ENCODE results near the gene MDC1. TPM values are rescaled to one million over a fixed set of nuclear protein-coding genes. Genes with fewer than 3 reads are reported as not detected.
A peak's percentile ranks its signal among the peaks of the same experiment; 100 is the strongest.
"Not testable (repeated sequence)": the region's sequence is repeated elsewhere in the genome, so short reads cannot be mapped to it uniquely, and the experiment has no call there.

The MDC1 gene
- total RNA-seq, 1 experiment from 2014 or later = 53.4 TPM

GRCh38 chr6:30670760-30671527 is 46.1 kb downstream of the MDC1 start:
- intact Hi-C loops (cut with micrococcal nuclease; ENCODE audit: unreplicated experiment) = loop anchor here (10.0 kb wide), 1 partner anchor 186 kb away; the partner anchor contains the start of gene HLA-E
- no peak overlapping the region for H3K4me3 ChIP-seq (ENCODE audit: low read depth, low read length, poor library complexity, severe bottlenecking)
- ChIA-PET CTCF (no interaction called here), POLR2A (ENCODE audit: low non-redundant PET) (no interaction called here)
- TSS peak; percentile 15 for BruUV-seq (replicated peaks)
- no peak overlapping the region for H3K27ac ChIP-seq (ENCODE audit: low read depth, low read length, poor library complexity, severe bottlenecking)
- TF ChIP-seq CTCF (conservative IDR thresholded peaks at IDR 0.05; ENCODE audit: low read depth, low read length) (peak; percentile 33), EZH2 (IDR thresholded peaks at IDR 0.05; ENCODE audit: borderline replicate concordance, low read depth, low read length, poor library complexity, severe bottlenecking) (no peak)
- no peaks in the 10 kb centered on the region for H3K9me3 ChIP-seq (ENCODE audit: low read depth, low read length, poor library complexity, severe bottlenecking)
- H3K27me3 ChIP-seq (replicated peaks; ENCODE audit: insufficient read depth, low read depth, low read length, poor library complexity) = no peaks in the 10 kb centered on the region
- H3K4me1 ChIP-seq (ENCODE audit: insufficient read depth, low read length, poor library complexity, severe bottlenecking) = peaks cover 7% of the 10 kb centered on the region
- H3K36me3 ChIP-seq (ENCODE audit: insufficient read depth, low read length, poor library complexity, severe bottlenecking) = peaks cover 23% of the 10 kb centered on the region
- DNase-seq (ENCODE audit: low spot score) = no peak

- POLR2A ChIA-PET (ENCODE audit: low non-redundant PET); H3K9me3 ChIP-seq (ENCODE audit: low read depth, low read length, poor library complexity, severe bottlenecking); H3K27me3 ChIP-seq (replicated peaks; ENCODE audit: insufficient read depth, low read depth, low read length, poor library complexity); CTCF ChIA-PET; DNase-seq (ENCODE audit: low spot score); H3K4me3 ChIP-seq (ENCODE audit: low read depth, low read length, poor library complexity, severe bottlenecking); BruUV-seq (replicated peaks); H3K4me1 ChIP-seq (ENCODE audit: insufficient read depth, low read length, poor library complexity, severe bottlenecking); H3K27ac ChIP-seq (ENCODE audit: low read depth, low read length, poor library complexity, severe bottlenecking); intact Hi-C loops (cut with micrococcal nuclease; ENCODE audit: unreplicated experiment): not testable (repeated sequence)
- peaks cover 62% of the 10 kb centered on the region for H3K36me3 ChIP-seq (ENCODE audit: insufficient read depth, low read length, poor library complexity, severe bottlenecking)
These were observed 50.8 kb downstream of the MDC1 start for GRCh38 chr6:30666300-30666699.

- intact Hi-C loops (cut with micrococcal nuclease; ENCODE audit: unreplicated experiment) = no loop called here
- DNase-seq (ENCODE audit: low spot score) = no peak
- ChIA-PET CTCF (no interaction called here), POLR2A (ENCODE audit: low non-redundant PET) (no interaction called here)
- Histone ChIP-seq H3K36me3 (ENCODE audit: insufficient read depth, low read length, poor library complexity, severe bottlenecking) (peaks cover 59% of the 10 kb centered on the region), H3K9me3 (ENCODE audit: low read depth, low read length, poor library complexity, severe bottlenecking) (no peaks in the 10 kb centered on the region), H3K27me3 (replicated peaks; ENCODE audit: insufficient read depth, low read depth, low read length, poor library complexity) (no peaks in the 10 kb centered on the region), H3K27ac (ENCODE audit: low read depth, low read length, poor library complexity, severe bottlenecking) (no peak overlapping the region), H3K4me3 (ENCODE audit: low read depth, low read length, poor library complexity, severe bottlenecking) (no peak overlapping the region), H3K4me1 (ENCODE audit: insufficient read depth, low read length, poor library complexity, severe bottlenecking) (no peaks in the 10 kb centered on the region)
- no peak for TF ChIP-seq CTCF (conservative IDR thresholded peaks at IDR 0.05; ENCODE audit: low read depth, low read length)
- TF ChIP-seq EZH2 (IDR thresholded peaks at IDR 0.05; ENCODE audit: borderline replicate concordance, low read depth, low read length, poor library complexity, severe bottlenecking) = no peak
- TSS peak; percentile 51 for BruUV-seq (replicated peaks)
These were observed 51.9 kb downstream of the MDC1 start for GRCh38 chr6:30664994-30665767.

GRCh38 chr6:30657922-30658321 is 59.2 kb downstream of the MDC1 start:
- POLR2A ChIA-PET (ENCODE audit: low non-redundant PET); intact Hi-C loops (cut with micrococcal nuclease; ENCODE audit: unreplicated experiment); H3K9me3 ChIP-seq (ENCODE audit: low read depth, low read length, poor library complexity, severe bottlenecking); H3K4me1 ChIP-seq (ENCODE audit: insufficient read depth, low read length, poor library complexity, severe bottlenecking); CTCF ChIA-PET; H3K4me3 ChIP-seq (ENCODE audit: low read depth, low read length, poor library complexity, severe bottlenecking); H3K27ac ChIP-seq (ENCODE audit: low read depth, low read length, poor library complexity, severe bottlenecking); H3K27me3 ChIP-seq (replicated peaks; ENCODE audit: insufficient read depth, low read depth, low read length, poor library complexity); DNase-seq (ENCODE audit: low spot score); BruUV-seq (replicated peaks): not testable (repeated sequence)
- H3K36me3 ChIP-seq (ENCODE audit: insufficient read depth, low read length, poor library complexity, severe bottlenecking) = peaks cover 67% of the 10 kb centered on the region

Measured in A673 (cell line).